Measurements from ENCODE around the gene OGFRL1.

Gene OGFRL1

GRCh38 chr6:71330501-71330900 is 41.9 kb downstream of the OGFRL1 start:
- TF ChIP-seq, protein P1, sequence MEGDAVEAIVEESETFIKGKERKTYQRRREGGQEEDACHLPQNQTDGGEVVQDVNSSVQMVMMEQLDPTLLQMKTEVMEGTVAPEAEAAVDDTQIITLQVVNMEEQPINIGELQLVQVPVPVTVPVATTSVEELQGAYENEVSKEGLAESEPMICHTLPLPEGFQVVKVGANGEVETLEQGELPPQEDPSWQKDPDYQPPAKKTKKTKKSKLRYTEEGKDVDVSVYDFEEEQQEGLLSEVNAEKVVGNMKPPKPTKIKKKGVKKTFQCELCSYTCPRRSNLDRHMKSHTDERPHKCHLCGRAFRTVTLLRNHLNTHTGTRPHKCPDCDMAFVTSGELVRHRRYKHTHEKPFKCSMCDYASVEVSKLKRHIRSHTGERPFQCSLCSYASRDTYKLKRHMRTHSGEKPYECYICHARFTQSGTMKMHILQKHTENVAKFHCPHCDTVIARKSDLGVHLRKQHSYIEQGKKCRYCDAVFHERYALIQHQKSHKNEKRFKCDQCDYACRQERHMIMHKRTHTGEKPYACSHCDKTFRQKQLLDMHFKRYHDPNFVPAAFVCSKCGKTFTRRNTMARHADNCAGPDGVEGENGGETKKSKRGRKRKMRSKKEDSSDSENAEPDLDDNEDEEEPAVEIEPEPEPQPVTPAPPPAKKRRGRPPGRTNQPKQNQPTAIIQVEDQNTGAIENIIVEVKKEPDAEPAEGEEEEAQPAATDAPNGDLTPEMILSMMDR (IDR thresholded peaks at IDR 0.05; ENCODE audit: low read depth, low read length), result no peak
- no peak overlapping the region for H3K4me3 ChIP-seq (replicated peaks in 1 of 2; ENCODE audit: low read depth in 2 of 2, low read length in 2 of 2)
- no peak for DNase-seq (ENCODE audit: low read depth in 2 of 2)

- DNase-seq (ENCODE audit: low read depth in 2 of 2), result peak in 1 of 2 donors; percentile 7
- no peak overlapping the region for H3K4me3 ChIP-seq (replicated peaks in 1 of 2; ENCODE audit: low read depth in 2 of 2, low read length in 2 of 2)
- TF ChIP-seq, protein P1 (IDR thresholded peaks at IDR 0.05; ENCODE audit: low read depth, low read length), result no peak
These were observed 43.4 kb downstream of the OGFRL1 start for GRCh38 chr6:71332012-71332411.

- H3K4me3 ChIP-seq (replicated peaks in 1 of 2; ENCODE audit: low read depth in 2 of 2, low read length in 2 of 2), result no peak overlapping the region
- DNase-seq (ENCODE audit: low read depth in 2 of 2), result no peak
- TF ChIP-seq, protein P1 (IDR thresholded peaks at IDR 0.05; ENCODE audit: low read depth, low read length), result no peak
These were observed 44.4 kb downstream of the OGFRL1 start for GRCh38 chr6:71333050-71333449.

GRCh38 chr6:71333697-71334096 is 45.1 kb downstream of the OGFRL1 start:
- H3K4me3 ChIP-seq (replicated peaks in 1 of 2; ENCODE audit: low read depth in 2 of 2, low read length in 2 of 2), result no peak overlapping the region
- TF ChIP-seq, protein P1 (IDR thresholded peaks at IDR 0.05; ENCODE audit: low read depth, low read length), result no peak
- peak; percentile 92 to 93 for DNase-seq (ENCODE audit: low read depth in 2 of 2)

DNA sequence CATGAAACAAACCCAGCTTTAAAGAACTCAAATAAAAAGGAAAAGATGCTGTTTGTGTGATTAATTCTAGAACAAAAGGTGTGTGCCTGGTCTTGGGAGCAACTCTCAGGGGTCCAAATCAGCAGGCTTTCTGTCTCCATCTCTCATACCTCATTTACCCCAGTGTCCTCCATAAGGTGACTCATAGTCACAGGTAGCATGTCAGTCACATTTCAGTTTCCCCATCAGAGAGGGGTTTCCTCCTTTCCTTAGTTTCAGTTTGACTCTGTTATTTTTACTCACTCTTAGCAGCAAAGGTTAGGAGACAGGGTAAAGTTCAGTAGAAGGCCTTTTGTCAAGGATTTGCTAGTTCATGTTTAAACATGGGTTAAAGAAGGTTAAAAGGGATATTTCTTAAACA is 46.2 kb downstream of the OGFRL1 start:
- TF ChIP-seq, protein P1 (IDR thresholded peaks at IDR 0.05; ENCODE audit: low read depth, low read length), result no peak
- DNase-seq (ENCODE audit: low read depth in 2 of 2), result no peak
- H3K4me3 ChIP-seq (replicated peaks in 1 of 2; ENCODE audit: low read depth in 2 of 2, low read length in 2 of 2), result no peak overlapping the region

GRCh38 chr6:71335544-71335943 is 46.9 kb downstream of the OGFRL1 start:
- H3K4me3 ChIP-seq (replicated peaks in 1 of 2; ENCODE audit: low read depth in 2 of 2, low read length in 2 of 2), result no peak overlapping the region
- DNase-seq (ENCODE audit: low read depth in 2 of 2), result no peak
- TF ChIP-seq, protein P1 (IDR thresholded peaks at IDR 0.05; ENCODE audit: low read depth, low read length), result no peak

DNA sequence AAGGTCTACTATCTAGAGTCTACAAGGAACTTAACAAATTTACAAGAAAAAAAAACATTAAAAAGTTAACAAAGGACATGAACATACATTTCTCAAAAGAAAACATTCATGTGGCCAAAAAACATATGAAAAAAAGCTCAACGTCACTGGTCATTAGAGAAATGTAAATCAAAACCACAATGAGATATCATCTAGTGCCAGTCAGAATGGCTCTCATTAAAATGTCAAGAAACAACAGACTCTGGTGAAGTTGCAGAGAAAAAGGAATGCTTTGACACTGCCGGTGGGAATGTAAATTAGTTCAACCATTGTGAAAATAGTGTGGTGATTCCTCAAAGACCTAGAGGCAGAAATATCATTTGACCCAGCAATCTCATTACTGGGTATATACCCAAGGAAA is 48.3 kb downstream of the OGFRL1 start:
- DNase-seq (ENCODE audit: low read depth in 2 of 2), result no peak
- TF ChIP-seq, protein P1 (IDR thresholded peaks at IDR 0.05; ENCODE audit: low read depth, low read length), result no peak
- H3K4me3 ChIP-seq (replicated peaks in 1 of 2; ENCODE audit: low read depth in 2 of 2, low read length in 2 of 2), result no peak overlapping the region
